ENCODE data around the gene RNF186. TPM values are rescaled to one million over a fixed set of nuclear protein-coding genes. Genes with fewer than 3 reads are reported as not detected.

The RNF186 gene
- total and polyA plus RNA-seq, 4 donors: 0.17 to 0.38 (median 0.28) TPM

- WGBS: 90% methylated on average over 9 of the region's 9 CpGs
- no peak overlapping the region for H3K9ac ChIP-seq (ENCODE audit: low read depth in 1 of 2, low read length in 2 of 2)
- no peak for DNase-seq (ENCODE audit: low spot score)
- H3K36me3 ChIP-seq (ENCODE audit: control insufficient read depth in 4 of 4, insufficient read depth in 3 of 4, low read depth in 1 of 4, low read length in 3 of 4): peaks cover 0 to 24% (median 13%) of the 10 kb centered on the region in 4 donors
- H3K4me1 ChIP-seq (ENCODE audit: control insufficient read depth in 4 of 4, insufficient read depth in 4 of 4, low read length in 3 of 4): no peaks in the 10 kb centered on the region
- no peaks in the 10 kb centered on the region for H3K27me3 ChIP-seq (ENCODE audit: control insufficient read depth in 4 of 4, insufficient read depth in 4 of 4, low read length in 3 of 4)
- H3K4me3 ChIP-seq (ENCODE audit: low read depth in 1 of 3, low read length in 3 of 3): no peak overlapping the region
- TF ChIP-seq ATF3 (IDR thresholded peaks at IDR 0.05) (no peak), NR2F2 (IDR thresholded peaks at IDR 0.05) (no peak), ZBTB33 (IDR thresholded peaks at IDR 0.05) (no peak), RXRA (IDR thresholded peaks at IDR 0.05) (no peak), REST (IDR thresholded peaks at IDR 0.05) (no peak), EGR1 (IDR thresholded peaks at IDR 0.05; ENCODE audit: low read depth in 2 of 2) (no peak), HNF4A (conservative IDR thresholded peaks at IDR 0.05) (no peak), YY1 (IDR thresholded peaks at IDR 0.05) (no peak)
- no peak overlapping the region for H3K27ac ChIP-seq (ENCODE audit: low read depth in 1 of 2, low read length in 2 of 2)
- no peaks in the 10 kb centered on the region for H3K9me3 ChIP-seq (ENCODE audit: control insufficient read depth in 4 of 4, low read length in 3 of 4)
Measured at GRCh38 chr1:19772053-19772452, 43.0 kb downstream of the RNF186 start.

- Histone ChIP-seq H3K4me3 (ENCODE audit: low read depth in 1 of 3, low read length in 3 of 3) (no peak overlapping the region), H3K9me3 (ENCODE audit: control insufficient read depth in 4 of 4, low read length in 3 of 4) (no peaks in the 10 kb centered on the region), H3K27ac (ENCODE audit: low read depth in 1 of 2, low read length in 2 of 2) (no peak overlapping the region), H3K27me3 (ENCODE audit: control insufficient read depth in 4 of 4, insufficient read depth in 4 of 4, low read length in 3 of 4) (no peaks in the 10 kb centered on the region), H3K36me3 (ENCODE audit: control insufficient read depth in 4 of 4, insufficient read depth in 3 of 4, low read depth in 1 of 4, low read length in 3 of 4) (peaks cover 0 to 22% (median 15%) of the 10 kb centered on the region in 4 donors), H3K9ac (ENCODE audit: low read depth in 1 of 2, low read length in 2 of 2) (no peak overlapping the region), H3K4me1 (ENCODE audit: control insufficient read depth in 4 of 4, insufficient read depth in 4 of 4, low read length in 3 of 4) (no peaks in the 10 kb centered on the region)
- WGBS: 97% methylated on average over 6 of the region's 6 CpGs
- TF ChIP-seq NR2F2 (IDR thresholded peaks at IDR 0.05) (no peak), YY1 (IDR thresholded peaks at IDR 0.05) (no peak), REST (IDR thresholded peaks at IDR 0.05) (no peak), RAD21 (IDR thresholded peaks at IDR 0.05) (no peak), FOXA2 (IDR thresholded peaks at IDR 0.05) (no peak), GABPA (IDR thresholded peaks at IDR 0.05 in 1 of 2, conservative IDR thresholded peaks at IDR 0.05 in 1 of 2) (no peak), JUND (IDR thresholded peaks at IDR 0.05) (no peak), HNF4G (IDR thresholded peaks at IDR 0.05) (no peak), SP1 (IDR thresholded peaks at IDR 0.05) (no peak), HNF4A (conservative IDR thresholded peaks at IDR 0.05) (no peak), ZBTB33 (IDR thresholded peaks at IDR 0.05) (no peak), FOXA1 (IDR thresholded peaks at IDR 0.05) (no peak), EGR1 (IDR thresholded peaks at IDR 0.05; ENCODE audit: low read depth in 2 of 2) (no peak), TAF1 (conservative IDR thresholded peaks at IDR 0.05) (no peak), MAX (IDR thresholded peaks at IDR 0.05) (no peak), CTCF (IDR thresholded peaks at IDR 0.05; ENCODE audit: low read depth, low read length, missing input control) (no peak), RXRA (IDR thresholded peaks at IDR 0.05) (no peak)
- DNase-seq (ENCODE audit: low spot score): no peak
Measured at GRCh38 chr1:19771350-19771749, 43.7 kb downstream of the RNF186 start.
